ENCODE results near the gene RPUSD3.

DNA sequence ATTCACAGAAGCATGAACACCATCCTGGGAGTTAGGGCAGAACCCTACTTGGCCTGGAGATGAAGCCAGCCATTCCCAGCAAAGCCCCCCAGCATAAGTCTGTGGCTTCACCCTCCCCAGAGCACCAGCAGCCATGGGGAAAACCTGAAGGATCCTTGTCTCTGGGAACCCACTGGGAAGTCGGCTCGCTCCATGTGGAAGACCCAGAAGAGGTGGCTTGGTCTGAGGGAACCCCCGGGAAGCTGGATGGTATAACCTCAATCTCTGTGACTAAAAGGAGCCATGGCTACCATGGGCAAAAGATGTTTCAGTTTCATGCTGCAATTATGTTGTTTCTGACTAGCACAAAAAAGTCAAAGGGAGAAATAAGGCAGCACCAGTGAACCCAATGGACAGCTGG, 11.8 kb upstream of the RPUSD3 start:
- TF ChIP-seq, protein P1, sequence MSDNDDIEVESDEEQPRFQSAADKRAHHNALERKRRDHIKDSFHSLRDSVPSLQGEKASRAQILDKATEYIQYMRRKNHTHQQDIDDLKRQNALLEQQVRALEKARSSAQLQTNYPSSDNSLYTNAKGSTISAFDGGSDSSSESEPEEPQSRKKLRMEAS (IDR thresholded peaks at IDR 0.05): no peak
- TF ChIP-seq, protein P2, sequence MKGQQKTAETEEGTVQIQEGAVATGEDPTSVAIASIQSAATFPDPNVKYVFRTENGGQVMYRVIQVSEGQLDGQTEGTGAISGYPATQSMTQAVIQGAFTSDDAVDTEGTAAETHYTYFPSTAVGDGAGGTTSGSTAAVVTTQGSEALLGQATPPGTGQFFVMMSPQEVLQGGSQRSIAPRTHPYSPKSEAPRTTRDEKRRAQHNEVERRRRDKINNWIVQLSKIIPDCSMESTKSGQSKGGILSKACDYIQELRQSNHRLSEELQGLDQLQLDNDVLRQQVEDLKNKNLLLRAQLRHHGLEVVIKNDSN (IDR thresholded peaks at IDR 0.05): no peak
